ENCODE results near the gene SH3PXD2A.

The SH3PXD2A gene

GRCh38 chr10:103595933-103596726, 259.2 kb downstream of the SH3PXD2A start:
- Histone ChIP-seq H3K9me3 (ENCODE audit: control insufficient read depth, insufficient read depth, low read depth, low read length) (no peaks in the 10 kb centered on the region), H3K27me3 (ENCODE audit: control insufficient read depth, insufficient read depth, low read length) (no peaks in the 10 kb centered on the region), H3K36me3 (ENCODE audit: control insufficient read depth, insufficient read depth, low read length) (no peaks in the 10 kb centered on the region)

GRCh38 chr10:103593022-103593570, 262.3 kb downstream of the SH3PXD2A start:
- no peak overlapping the region for H3K27ac ChIP-seq (ENCODE audit: low read depth, low read length)
- no peaks in the 10 kb centered on the region for H3K36me3 ChIP-seq (ENCODE audit: control insufficient read depth, insufficient read depth, low read length)
- no peaks in the 10 kb centered on the region for H3K9me3 ChIP-seq (ENCODE audit: control insufficient read depth, insufficient read depth, low read depth, low read length)
- H3K4me3 ChIP-seq (ENCODE audit: low read depth, low read length) = no peak overlapping the region
- no peak overlapping the region for H3K9ac ChIP-seq (ENCODE audit: low read length)
- no peaks in the 10 kb centered on the region for H3K27me3 ChIP-seq (ENCODE audit: control insufficient read depth, insufficient read depth, low read length)
- peaks cover 4% of the 10 kb centered on the region for H3K4me1 ChIP-seq (ENCODE audit: control insufficient read depth, insufficient read depth, low read length)

More at GRCh38 chr10:103595933-103596726, 259.2 kb downstream of the SH3PXD2A start:
- H3K4me1 ChIP-seq (ENCODE audit: control insufficient read depth, insufficient read depth, low read length) = peaks cover 4% of the 10 kb centered on the region
- no peak overlapping the region for H3K27ac ChIP-seq (ENCODE audit: low read depth, low read length)
- no peak overlapping the region for H3K9ac ChIP-seq (ENCODE audit: low read length)
- H3K4me3 ChIP-seq (ENCODE audit: low read depth, low read length) = no peak overlapping the region

- H3K36me3 ChIP-seq (ENCODE audit: control insufficient read depth, insufficient read depth, low read length) = no peaks in the 10 kb centered on the region; the same call in 1 of the 2 replicates
- no peaks in the 10 kb centered on the region for H3K27me3 ChIP-seq (ENCODE audit: control insufficient read depth, insufficient read depth, low read length)
- peaks cover 4% of the 10 kb centered on the region for H3K4me1 ChIP-seq (ENCODE audit: control insufficient read depth, insufficient read depth, low read length)
- H3K27ac ChIP-seq (ENCODE audit: low read depth, low read length) = no peak overlapping the region
- H3K9me3 ChIP-seq (ENCODE audit: control insufficient read depth, insufficient read depth, low read depth, low read length) = peaks cover 1% of the 10 kb centered on the region; the same call in 1 of the 2 replicates
- no peak overlapping the region for H3K9ac ChIP-seq (ENCODE audit: low read length)
- no peak overlapping the region for H3K4me3 ChIP-seq (ENCODE audit: low read depth, low read length)
Measured at GRCh38 chr10:103592186-103593021, 263.0 kb downstream of the SH3PXD2A start.

GRCh38 chr10:103590744-103591291, 264.6 kb downstream of the SH3PXD2A start:
- H3K9me3 ChIP-seq (ENCODE audit: control insufficient read depth, insufficient read depth, low read depth, low read length) = peaks cover 4% of the 10 kb centered on the region; the same call in 1 of the 2 replicates
- H3K27ac ChIP-seq (ENCODE audit: low read depth, low read length) = no peak overlapping the region
- H3K36me3 ChIP-seq (ENCODE audit: control insufficient read depth, insufficient read depth, low read length) = no peaks in the 10 kb centered on the region; the same call in 1 of the 2 replicates
- no peak overlapping the region for H3K9ac ChIP-seq (ENCODE audit: low read length)
- H3K4me1 ChIP-seq (ENCODE audit: control insufficient read depth, insufficient read depth, low read length) = peaks cover 4% of the 10 kb centered on the region
- H3K27me3 ChIP-seq (ENCODE audit: control insufficient read depth, insufficient read depth, low read length) = no peaks in the 10 kb centered on the region
- H3K4me3 ChIP-seq (ENCODE audit: low read depth, low read length) = no peak overlapping the region

- Histone ChIP-seq H3K27me3 (ENCODE audit: control insufficient read depth, insufficient read depth, low read length) (peaks cover 2% of the 10 kb centered on the region; the same call in 1 of the 2 replicates), H3K9ac (ENCODE audit: low read length) (no peak overlapping the region), H3K36me3 (ENCODE audit: control insufficient read depth, insufficient read depth, low read length) (no peaks in the 10 kb centered on the region; the same call in 1 of the 2 replicates), H3K9me3 (ENCODE audit: control insufficient read depth, insufficient read depth, low read depth, low read length) (peaks cover 4% of the 10 kb centered on the region; the same call in 1 of the 2 replicates), H3K4me3 (ENCODE audit: low read depth, low read length) (no peak overlapping the region), H3K27ac (ENCODE audit: low read depth, low read length) (no peak overlapping the region), H3K4me1 (ENCODE audit: control insufficient read depth, insufficient read depth, low read length) (peaks cover 4% of the 10 kb centered on the region)
Measured at GRCh38 chr10:103590060-103590459, 265.3 kb downstream of the SH3PXD2A start.

- Histone ChIP-seq H3K9me3 (ENCODE audit: control insufficient read depth, insufficient read depth, low read depth, low read length) (peaks cover 4% of the 10 kb centered on the region; the same call in 1 of the 2 replicates), H3K4me3 (ENCODE audit: low read depth, low read length) (no peak overlapping the region), H3K27ac (ENCODE audit: low read depth, low read length) (no peak overlapping the region), H3K27me3 (ENCODE audit: control insufficient read depth, insufficient read depth, low read length) (peaks cover 6% of the 10 kb centered on the region; the same call in 1 of the 2 replicates), H3K9ac (ENCODE audit: low read length) (no peak overlapping the region), H3K4me1 (ENCODE audit: control insufficient read depth, insufficient read depth, low read length) (peaks cover 4% of the 10 kb centered on the region), H3K36me3 (ENCODE audit: control insufficient read depth, insufficient read depth, low read length) (no peaks in the 10 kb centered on the region; the same call in 1 of the 2 replicates)
Measured at GRCh38 chr10:103589074-103589630, 266.2 kb downstream of the SH3PXD2A start.

GRCh38 chr10:103587073-103587472, 268.3 kb downstream of the SH3PXD2A start:
- Histone ChIP-seq H3K4me3 (ENCODE audit: low read depth, low read length) (no peak overlapping the region), H3K9ac (ENCODE audit: low read length) (no peak overlapping the region), H3K27ac (ENCODE audit: low read depth, low read length) (no peak overlapping the region), H3K9me3 (ENCODE audit: control insufficient read depth, insufficient read depth, low read depth, low read length) (peaks cover 4% of the 10 kb centered on the region; the same call in 1 of the 2 replicates), H3K4me1 (ENCODE audit: control insufficient read depth, insufficient read depth, low read length) (no peaks in the 10 kb centered on the region), H3K27me3 (ENCODE audit: control insufficient read depth, insufficient read depth, low read length) (peaks cover 14% of the 10 kb centered on the region; the same call in 1 of the 2 replicates), H3K36me3 (ENCODE audit: control insufficient read depth, insufficient read depth, low read length) (no peaks in the 10 kb centered on the region; the same call in 1 of the 2 replicates)

- no peaks in the 10 kb centered on the region; the same call in 1 of the 2 replicates for H3K36me3 ChIP-seq (ENCODE audit: control insufficient read depth, insufficient read depth, low read length)
- H3K27me3 ChIP-seq (ENCODE audit: control insufficient read depth, insufficient read depth, low read length) = peaks cover 14% of the 10 kb centered on the region; the same call in 1 of the 2 replicates
- H3K4me3 ChIP-seq (ENCODE audit: low read depth, low read length) = no peak overlapping the region; the same call in 1 of the 2 replicates
- no peak overlapping the region for H3K9ac ChIP-seq (ENCODE audit: low read length)
- H3K9me3 ChIP-seq (ENCODE audit: control insufficient read depth, insufficient read depth, low read depth, low read length) = peaks cover 4% of the 10 kb centered on the region; the same call in 1 of the 2 replicates
- no peaks in the 10 kb centered on the region for H3K4me1 ChIP-seq (ENCODE audit: control insufficient read depth, insufficient read depth, low read length)
- H3K27ac ChIP-seq (ENCODE audit: low read depth, low read length) = no peak overlapping the region
Measured at GRCh38 chr10:103585011-103585405, 270.4 kb downstream of the SH3PXD2A start.

- Histone ChIP-seq H3K4me3 (ENCODE audit: low read depth, low read length) (no peak overlapping the region; the same call in 1 of the 2 replicates), H3K9me3 (ENCODE audit: control insufficient read depth, insufficient read depth, low read depth, low read length) (peaks cover 4% of the 10 kb centered on the region; the same call in 1 of the 2 replicates), H3K27me3 (ENCODE audit: control insufficient read depth, insufficient read depth, low read length) (peaks cover 14% of the 10 kb centered on the region; the same call in 1 of the 2 replicates), H3K36me3 (ENCODE audit: control insufficient read depth, insufficient read depth, low read length) (no peaks in the 10 kb centered on the region; the same call in 1 of the 2 replicates), H3K27ac (ENCODE audit: low read depth, low read length) (no peak overlapping the region), H3K4me1 (ENCODE audit: control insufficient read depth, insufficient read depth, low read length) (no peaks in the 10 kb centered on the region), H3K9ac (ENCODE audit: low read length) (no peak overlapping the region)
Measured at GRCh38 chr10:103584216-103585010, 271.0 kb downstream of the SH3PXD2A start.
